DOHH2 (cell line): ENCODE results near the gene TBC1D16.

ENCODE experiments used
- H3F3A ChIP-seq: fragments of 200-600 bp; sonication (generic), shearing (Covaris generic); 2 replicates; pipeline ENCODE4 v1.6.0; 2016; ENCODE audit warnings: antibody characterized with exemption, mild to moderate bottlenecking; ENCODE audit not compliant: control insufficient read depth, insufficient read depth
- H3K27ac ChIP-seq: fragments of 200-600 bp; sonication (generic); 2 replicates; pipeline ENCODE4 v1.5.1; 2014; ENCODE audit warnings: low read depth, mild to moderate bottlenecking, low read length, moderate library complexity
- H3K27me3 ChIP-seq: fragments of 200-600 bp; sonication (generic); 2 replicates; pipeline ENCODE4 v1.6.1; 2014; ENCODE audit warnings: mild to moderate bottlenecking, low read length, mixed read lengths; ENCODE audit not compliant: control insufficient read depth
- H3K36me3 ChIP-seq: fragments of 200-600 bp; sonication (generic); 2 replicates; pipeline ENCODE4 v1.6.1; 2014; ENCODE audit warnings: mild to moderate bottlenecking, low read length, moderate library complexity, mixed read lengths; ENCODE audit not compliant: control insufficient read depth
- H3K4me1 ChIP-seq: fragments of 200-600 bp; sonication (generic); 2 replicates; pipeline ENCODE4 v1.6.1; 2014; ENCODE audit warnings: mild to moderate bottlenecking, low read length, mixed read lengths; ENCODE audit not compliant: control insufficient read depth
- H3K4me2 ChIP-seq: fragments of 200-600 bp; sonication (generic); 2 replicates; pipeline ENCODE4 v1.6.0; 2014; ENCODE audit warnings: mild to moderate bottlenecking, low read length, moderate library complexity
- H3K4me3 ChIP-seq: fragments of 200-600 bp; sonication (generic); 2 replicates; pipeline ENCODE4 v1.5.1; 2014; ENCODE audit warnings: mild to moderate bottlenecking, low read length, mixed read lengths
- H3K79me2 ChIP-seq: fragments of 200-600 bp; sonication (generic); 2 replicates; pipeline ENCODE4 v1.6.1; 2014; ENCODE audit warnings: mild to moderate bottlenecking, low read length, mixed read lengths; ENCODE audit not compliant: control insufficient read depth
- H3K9me2 ChIP-seq: fragments of 200-600 bp; sonication (generic); replicated peaks from 2 replicates; pipeline ENCODE4 v1.6.1; 2014; ENCODE audit warnings: mild to moderate bottlenecking, low read length, mixed read lengths; ENCODE audit not compliant: control insufficient read depth
- H3K9me3 ChIP-seq: fragments of 200-600 bp; sonication (generic); 2 replicates; pipeline ENCODE4 v1.6.1; 2014; ENCODE audit warnings: antibody characterized with exemption, low read length, mixed read lengths; ENCODE audit not compliant: control insufficient read depth, insufficient read depth
- H4K20me1 ChIP-seq: fragments of 200-600 bp; sonication (generic); 2 replicates; pipeline ENCODE4 v1.6.0; 2014; ENCODE audit warnings: low read depth, mild to moderate bottlenecking, antibody characterized with exemption, low read length, moderate library complexity; ENCODE audit not compliant: control insufficient read depth, insufficient read depth
- EZH2phosphoT487 ChIP-seq: fragments of 200-600 bp; sonication (generic); IDR thresholded peaks from 2 replicates; pipeline ENCODE4 v1.6.1; 2017; ENCODE audit warnings: borderline replicate concordance, mild to moderate bottlenecking, antibody characterized with exemption, low read length, moderate library complexity, mixed read lengths
- TF ChIP-seq, protein P1 (sequence below): fragments of 200-600 bp; sonication (generic); IDR thresholded peaks from one replicate; pipeline ENCODE4 v1.5.1; 2014; ENCODE audit warnings: antibody characterized with exemption, mild to moderate bottlenecking, low read depth, low read length; ENCODE audit not compliant: poor library complexity, severe bottlenecking

Gene TBC1D16

DNA sequence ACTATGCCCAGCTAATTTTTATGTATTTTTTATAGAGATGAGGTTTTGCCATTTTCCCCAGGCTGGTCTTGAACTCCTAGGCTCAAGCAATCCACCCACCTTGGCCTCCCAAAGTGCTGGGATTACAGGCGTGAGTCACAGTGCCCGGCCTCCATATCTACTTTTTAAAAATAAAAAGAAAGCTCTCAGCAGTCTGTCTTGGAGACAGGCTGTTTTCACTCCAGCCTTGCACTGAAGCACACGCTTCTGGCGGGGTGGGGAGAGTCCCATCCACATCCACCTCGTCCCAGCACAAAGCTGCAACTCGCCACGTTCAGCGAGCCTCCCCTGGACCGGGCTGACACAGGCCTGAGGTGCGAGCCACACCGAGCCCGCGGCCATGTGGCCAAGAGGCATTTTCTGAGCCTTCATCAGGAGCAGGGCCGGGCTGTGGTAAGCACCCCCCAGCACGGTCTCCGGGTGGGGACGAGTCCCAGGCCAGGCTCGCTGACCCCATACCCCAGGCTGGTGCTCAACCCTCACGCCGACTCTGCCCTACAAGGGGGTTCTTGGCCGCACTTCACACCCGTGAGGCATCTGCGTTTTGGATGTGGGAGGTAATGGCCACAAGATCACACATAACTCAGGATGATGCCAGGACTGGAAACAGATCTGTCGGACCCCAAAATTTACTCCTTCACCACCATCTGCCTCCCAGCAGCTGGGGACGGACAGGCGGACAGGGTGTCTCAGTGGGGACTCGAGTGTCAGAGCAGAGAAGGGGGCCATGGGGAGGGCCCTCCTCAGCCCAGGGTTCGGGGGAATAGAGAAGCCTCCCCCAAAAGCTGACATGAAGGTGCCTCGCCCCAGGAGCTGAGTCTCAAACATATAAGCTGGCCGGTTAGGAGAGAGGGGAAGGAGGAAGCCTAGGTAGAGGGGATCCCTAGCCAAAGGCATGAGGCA lies 28.6 kb downstream of the TBC1D16 start:
- H3K4me1 ChIP-seq, result no peaks in the 10 kb centered on the region
- no peak overlapping the region for H3K27ac ChIP-seq
- no peak for TF ChIP-seq EZH2phosphoT487
- TF ChIP-seq, protein P1, sequence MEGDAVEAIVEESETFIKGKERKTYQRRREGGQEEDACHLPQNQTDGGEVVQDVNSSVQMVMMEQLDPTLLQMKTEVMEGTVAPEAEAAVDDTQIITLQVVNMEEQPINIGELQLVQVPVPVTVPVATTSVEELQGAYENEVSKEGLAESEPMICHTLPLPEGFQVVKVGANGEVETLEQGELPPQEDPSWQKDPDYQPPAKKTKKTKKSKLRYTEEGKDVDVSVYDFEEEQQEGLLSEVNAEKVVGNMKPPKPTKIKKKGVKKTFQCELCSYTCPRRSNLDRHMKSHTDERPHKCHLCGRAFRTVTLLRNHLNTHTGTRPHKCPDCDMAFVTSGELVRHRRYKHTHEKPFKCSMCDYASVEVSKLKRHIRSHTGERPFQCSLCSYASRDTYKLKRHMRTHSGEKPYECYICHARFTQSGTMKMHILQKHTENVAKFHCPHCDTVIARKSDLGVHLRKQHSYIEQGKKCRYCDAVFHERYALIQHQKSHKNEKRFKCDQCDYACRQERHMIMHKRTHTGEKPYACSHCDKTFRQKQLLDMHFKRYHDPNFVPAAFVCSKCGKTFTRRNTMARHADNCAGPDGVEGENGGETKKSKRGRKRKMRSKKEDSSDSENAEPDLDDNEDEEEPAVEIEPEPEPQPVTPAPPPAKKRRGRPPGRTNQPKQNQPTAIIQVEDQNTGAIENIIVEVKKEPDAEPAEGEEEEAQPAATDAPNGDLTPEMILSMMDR, result no peak
- no peaks in the 10 kb centered on the region for H3K27me3 ChIP-seq
- H3F3A ChIP-seq, result no peaks in the 10 kb centered on the region
- no peak overlapping the region for H3K4me3 ChIP-seq
- H3K9me2 ChIP-seq, result no peaks in the 10 kb centered on the region
- H3K9me3 ChIP-seq, result no peaks in the 10 kb centered on the region
- H3K4me2 ChIP-seq, result no peak overlapping the region
- no peaks in the 10 kb centered on the region for H3K79me2 ChIP-seq
- H4K20me1 ChIP-seq, result no peaks in the 10 kb centered on the region
- H3K36me3 ChIP-seq, result no peaks in the 10 kb centered on the region

DNA sequence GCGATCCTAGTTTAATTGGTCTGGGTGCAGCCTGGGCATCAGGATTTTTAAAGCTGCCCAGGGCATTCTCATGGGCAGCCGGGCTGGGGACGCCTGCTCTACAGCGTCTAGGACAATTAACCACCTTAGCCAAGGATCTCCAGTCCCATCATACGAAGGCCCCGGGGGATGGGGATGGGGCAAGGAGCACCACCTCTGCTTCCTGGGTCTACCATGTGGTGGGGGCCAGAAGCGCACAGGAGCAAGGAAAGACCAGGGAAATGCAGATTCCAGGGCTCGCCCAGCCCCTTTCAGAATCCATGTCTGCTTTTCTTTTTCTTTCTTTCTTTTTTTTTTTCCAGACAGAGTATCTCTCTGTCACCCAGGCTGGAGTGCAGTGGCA lies 29.3 kb downstream of the TBC1D16 start:
- no peaks in the 10 kb centered on the region for H3K79me2 ChIP-seq
- no peak overlapping the region for H3K4me3 ChIP-seq
- H3K9me2 ChIP-seq, result no peaks in the 10 kb centered on the region
- H3K4me1 ChIP-seq, result no peaks in the 10 kb centered on the region
- H3F3A ChIP-seq, result no peaks in the 10 kb centered on the region
- TF ChIP-seq EZH2phosphoT487, result no peak
- TF ChIP-seq, protein P1, result no peak
- H3K36me3 ChIP-seq, result no peaks in the 10 kb centered on the region
- H4K20me1 ChIP-seq, result no peaks in the 10 kb centered on the region
- no peaks in the 10 kb centered on the region for H3K27me3 ChIP-seq
- no peaks in the 10 kb centered on the region for H3K9me3 ChIP-seq
- no peak overlapping the region for H3K4me2 ChIP-seq
- H3K27ac ChIP-seq, result no peak overlapping the region

DNA sequence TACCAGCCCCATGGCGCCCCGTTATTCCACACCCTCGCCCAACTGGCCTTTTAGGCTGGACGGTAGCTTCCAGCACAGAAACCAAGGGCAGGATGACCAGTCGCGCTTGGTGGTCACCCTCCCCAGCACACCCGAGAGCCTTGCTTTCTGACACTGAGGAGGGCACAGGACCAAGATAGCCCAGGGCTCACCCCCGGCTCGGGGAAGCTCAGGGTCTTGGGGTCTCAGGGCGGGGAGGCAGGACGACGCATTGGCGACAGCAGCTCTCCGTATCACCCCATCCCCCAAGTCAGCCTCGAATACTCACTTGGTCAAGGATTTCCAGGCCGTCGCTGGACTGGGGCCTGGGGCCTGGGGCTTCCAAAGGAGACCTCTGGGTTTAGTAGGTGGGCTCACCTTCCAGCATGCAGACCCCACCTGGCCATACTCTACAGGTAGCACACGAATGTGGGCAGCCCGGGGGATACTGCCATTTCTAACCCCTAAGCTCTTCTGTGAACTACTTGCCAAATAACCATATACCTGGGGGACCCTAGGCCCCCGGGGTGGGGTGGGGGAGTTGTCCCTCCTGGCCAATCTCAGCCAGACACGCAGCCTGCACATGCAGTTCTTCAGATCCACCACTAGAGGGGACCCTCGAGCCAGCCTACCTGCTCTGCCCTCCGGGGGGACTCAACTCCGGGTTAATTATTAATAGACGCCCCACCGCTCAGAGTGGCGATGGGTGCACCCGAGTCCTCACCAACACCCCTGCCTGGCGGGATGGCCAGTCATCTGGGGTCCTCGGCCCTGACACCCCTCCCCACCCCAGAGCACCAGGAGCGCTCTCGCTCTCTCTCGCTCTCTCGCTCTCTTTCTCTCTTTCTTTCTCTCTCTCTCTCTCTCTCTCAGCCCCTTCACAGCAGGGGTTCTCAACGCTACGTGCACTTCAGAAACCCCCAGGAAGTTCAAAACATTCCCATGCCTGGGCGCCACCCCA lies 30.0 kb downstream of the TBC1D16 start:
- Histone ChIP-seq H3K4me3 (no peak overlapping the region), H4K20me1 (no peaks in the 10 kb centered on the region), H3K27me3 (no peaks in the 10 kb centered on the region), H3K27ac (no peak overlapping the region), H3K9me3 (no peaks in the 10 kb centered on the region), H3K4me2 (no peak overlapping the region), H3K4me1 (no peaks in the 10 kb centered on the region), H3F3A (no peaks in the 10 kb centered on the region), H3K9me2 (no peaks in the 10 kb centered on the region), H3K79me2 (no peaks in the 10 kb centered on the region), H3K36me3 (no peaks in the 10 kb centered on the region)
- no peak for TF ChIP-seq EZH2phosphoT487
- TF ChIP-seq, protein P1, result peak; percentile 93
